Endothelial cell of umbilical vein (primary cell): Measurements from ENCODE around the gene FRMD4A. TPM values are rescaled to one million over a fixed set of nuclear protein-coding genes. Genes with fewer than 3 reads are reported as not detected.
A peak's percentile ranks its signal among the peaks of the same experiment; 100 is the strongest.

ENCODE experiments used
- BruUV-seq: library from RNA; stranded (reverse); fragments of 400-500 nt; replicated peaks from 2 replicates; lab custom pipeline; 2021; lab: Mats Ljungman, UMichigan
- CTCF ChIA-PET: fragments of 300-600, 350-600 bp; sonication (Branson Sonifier 250); formaldehyde crosslinking; loops from one replicate; lab custom pipeline; 2021; ENCODE audit warnings: antibody characterized with exemption, inconsistent platforms; lab: Charles Lee
- POLR2A ChIA-PET: fragments of 300-600, 350-600 bp; sonication (Branson Sonifier 250); formaldehyde crosslinking; loops from one replicate; lab custom pipeline; 2021; ENCODE audit warnings: antibody characterized with exemption, inconsistent platforms; lab: Charles Lee
- DNase-seq: peaks from one replicate; pipeline ENCODE4 v3.0.0-alpha.2; 2011; ENCODE audit warnings: low read depth, low spot score
- FAIRE-seq: peaks from 2 replicates; lab custom pipeline; 2011; peaks lifted over from hg19 to GRCh38; lab: Jason Lieb, UNC
- H2AFZ ChIP-seq: 2 replicates; pipeline ENCODE4 v1.6.0; 2012; ENCODE audit warnings: low read depth, low read length, control low read depth, inconsistent platforms
- H3K27ac ChIP-seq: 2 replicates; pipeline ENCODE4 v1.5.1; 2011; ENCODE audit warnings: low read depth, mild to moderate bottlenecking, control low read depth, low read length, moderate library complexity; ENCODE audit not compliant: insufficient read depth
- H3K27me3 ChIP-seq, 2 experiments: 2 replicates each; pipeline versions ENCODE4 v1.6.0 to v1.6.1; 2011; ENCODE audit warnings: low read length in 2 of 2, mixed read lengths in 1 of 2; ENCODE audit not compliant: control insufficient read depth in 2 of 2, insufficient read depth in 2 of 2
- H3K36me3 ChIP-seq, 2 experiments: 2 replicates in 1 of 2; 3 replicates in 1 of 2; pipeline ENCODE4 v1.5.1; 2011; ENCODE audit warnings: low read length in 2 of 2, mild to moderate bottlenecking in 1 of 2, moderate library complexity in 1 of 2; ENCODE audit not compliant: control insufficient read depth in 2 of 2, insufficient read depth in 2 of 2; ENCODE audit errors: extremely low read depth in 1 of 2
- H3K4me1 ChIP-seq: 3 replicates; pipeline ENCODE4 v1.5.1; 2011; ENCODE audit warnings: mild to moderate bottlenecking, low read length; ENCODE audit not compliant: control insufficient read depth, insufficient read depth; ENCODE audit errors: extremely low read depth
- H3K4me2 ChIP-seq: 2 replicates; pipeline ENCODE4 v1.6.1; 2011; ENCODE audit warnings: low read length, control low read depth, mixed read lengths; ENCODE audit not compliant: insufficient read depth
- H3K4me3 ChIP-seq, 3 experiments: fragments of 200-600 bp in 1 of 3; sonication (generic), shearing (Covaris generic) in 1 of 3; replicated peaks in 1 of 3; 2 replicates each; pipeline ENCODE4 v1.5.1; 2011 to 2016; ENCODE audit warnings: control low read depth in 3 of 3, low read length in 3 of 3, mild to moderate bottlenecking in 2 of 3, inconsistent platforms in 1 of 3, low read depth in 1 of 3, moderate library complexity in 1 of 3; ENCODE audit not compliant: insufficient read depth in 1 of 3
- H3K79me2 ChIP-seq: 2 replicates; pipeline ENCODE4 v1.6.0; 2012; ENCODE audit warnings: low read length, inconsistent platforms; ENCODE audit not compliant: control insufficient read depth, insufficient read depth
- H3K9ac ChIP-seq: replicated peaks from 2 replicates; pipeline ENCODE3; 2011; ENCODE audit warnings: low read length, control low read depth; ENCODE audit not compliant: insufficient read depth; ENCODE audit errors: extremely low read depth
- H3K9me1 ChIP-seq: replicated peaks from 3 replicates; pipeline ENCODE4 v1.6.0; 2011; ENCODE audit warnings: mild to moderate bottlenecking, low read length; ENCODE audit not compliant: control insufficient read depth, insufficient read depth; ENCODE audit errors: extremely low read depth
- H3K9me3 ChIP-seq: replicated peaks from 2 replicates; pipeline ENCODE4 v1.5.1; 2012; ENCODE audit warnings: low read length, inconsistent platforms; ENCODE audit not compliant: control insufficient read depth, insufficient read depth
- H4K20me1 ChIP-seq: replicated peaks from 2 replicates; pipeline ENCODE3; 2011; ENCODE audit warnings: mild to moderate bottlenecking, low read length; ENCODE audit not compliant: control insufficient read depth, insufficient read depth; ENCODE audit errors: extremely low read depth
- CTCF ChIP-seq, 2 donors: IDR thresholded peaks; 1 replicate in 1 of 2; 2 replicates in 1 of 2; pipeline ENCODE4 v1.5.1; 2011; ENCODE audit warnings: low read length in 2 of 2, mild to moderate bottlenecking in 2 of 2, moderate library complexity in 2 of 2, control low read depth in 1 of 2, inconsistent platforms in 1 of 2, low read depth in 1 of 2; ENCODE audit not compliant: insufficient read depth in 1 of 2; ENCODE audit errors: extremely low read depth in 1 of 2
- EZH2 ChIP-seq: IDR thresholded peaks from 2 replicates; pipeline ENCODE4 v1.6.1; 2012; ENCODE audit warnings: borderline replicate concordance, low read depth, mild to moderate bottlenecking, moderate library complexity, low read length, inconsistent platforms; ENCODE audit not compliant: severe bottlenecking
- FOS ChIP-seq: IDR thresholded peaks from 2 replicates; pipeline ENCODE4 v1.6.1; 2011; ENCODE audit warnings: mild to moderate bottlenecking, low read length, moderate library complexity, borderline replicate concordance; ENCODE audit not compliant: insufficient read depth
- GATA2 ChIP-seq: IDR thresholded peaks from 2 replicates; pipeline ENCODE4 v1.7.0; 2011; ENCODE audit warnings: low read depth, mild to moderate bottlenecking, moderate library complexity, mixed read lengths, low read length; ENCODE audit not compliant: insufficient read length, insufficient read depth
- JUN ChIP-seq: IDR thresholded peaks from 2 replicates; pipeline ENCODE4 v1.6.1; 2011; ENCODE audit warnings: borderline replicate concordance, low read depth; ENCODE audit not compliant: insufficient read length, insufficient read depth
- MAX ChIP-seq: IDR thresholded peaks from 2 replicates; pipeline ENCODE4 v1.6.1; 2011; ENCODE audit not compliant: insufficient read depth, insufficient read length
- MYC ChIP-seq: IDR thresholded peaks from one replicate; pipeline ENCODE4 v1.6.1; 2011; ENCODE audit warnings: mild to moderate bottlenecking, low read depth, low read length
- POLR2A ChIP-seq: IDR thresholded peaks from 2 replicates; pipeline ENCODE4 v1.6.1; 2012; ENCODE audit warnings: low read depth, mild to moderate bottlenecking, control low read depth, low read length
- POLR2AphosphoS5 ChIP-seq: IDR thresholded peaks from 2 replicates; pipeline ENCODE4 v1.6.1; 2012; ENCODE audit warnings: low read depth, mild to moderate bottlenecking, control low read depth, low read length, moderate library complexity; ENCODE audit not compliant: insufficient read depth
- dilution Hi-C: fragments of 300-500 bp; cut with MboI; formaldehyde crosslinking; loops from one replicate; pipeline ENCODE4 v1.15.0; 2019; ENCODE audit warnings: low sequenced_read_pairs; ENCODE audit not compliant: extremely low pct_ligation_motif_present
- intact Hi-C: fragments of 100-400 bp; cut with micrococcal nuclease; formaldehyde crosslinking; loops from one replicate; pipeline ENCODE4 v1.10.0; 2022
- polyA plus RNA-seq, 4 experiments: library from polyadenylated mRNA; depleted of rRNA in 3 of 4; stranded (reverse) in 3 of 4; unstranded in 1 of 4; fragments of >200 nt; gene quantifications; 2 replicates each; pipeline versions ENCODE4 v1.2.1 to v1.2.3, GENCODE V29; 2011 to 2012; ENCODE audit warnings: missing spikeins in 1 of 4
- total RNA-seq: library from RNA; stranded (reverse); gene quantifications from 2 replicates; pipeline ENCODE4 v1.2.3, GENCODE V29; 2021

Gene FRMD4A
- total and polyA plus RNA-seq, 2 donors (not counting 3 experiments of a cell fraction or from before 2014, with no cell fraction given), result 123 to 148 TPM

GRCh38 chr10:13743101-13743693, 587.5 kb downstream of the FRMD4A start:
- intact Hi-C loops, result no loop called here
- peaks cover 12 to 30% of the 10 kb centered on the region in 2 experiments for H3K36me3 ChIP-seq
- dilution Hi-C loops, result no loop called here
- H3K4me3 ChIP-seq, result no peak overlapping the region
- H3K79me2 ChIP-seq, result no peaks in the 10 kb centered on the region
- no peaks in the 10 kb centered on the region for H3K9me1 ChIP-seq
- no peak overlapping the region for H3K4me2 ChIP-seq
- H4K20me1 ChIP-seq, result no peaks in the 10 kb centered on the region
- H3K27ac ChIP-seq, result no peak overlapping the region
- H3K9ac ChIP-seq, result no peak overlapping the region
- H3K4me1 ChIP-seq, result no peaks in the 10 kb centered on the region
- ChIA-PET CTCF (interaction anchor here (1.0 kb wide), 1 partner anchor 10 kb away, joined by 3 read pairs; no protein-coding TSS in a partner anchor), POLR2A (no interaction called here)
- no peaks in the 10 kb centered on the region for H3K9me3 ChIP-seq
- FAIRE-seq (peak; percentile 18), DNase-seq (no peak)
- no peak overlapping the region for H2AFZ ChIP-seq
- no peaks in the 10 kb centered on the region for H3K27me3 ChIP-seq
- TF ChIP-seq EZH2, result no peak
- TF ChIP-seq POLR2A, result no peak
- no peak for TF ChIP-seq JUN
- no peak for TF ChIP-seq CTCF (IDR thresholded peaks at IDR 0.05; ENCODE audit: extremely low read depth in 1 of 2, insufficient read depth in 1 of 2, low read depth in 1 of 2, low read length in 2 of 2)
- TF ChIP-seq MAX, result no peak
- TF ChIP-seq POLR2AphosphoS5, result no peak
- TF ChIP-seq MYC, result no peak
- no peak for TF ChIP-seq FOS
- no peak for TF ChIP-seq GATA2
- no TSS peak for BruUV-seq
